AG04449 (cell line): ENCODE results near the gene GMDS.

Source experiments
- CTCF ChIA-PET: fragments of 350-600 bp; formaldehyde crosslinking; extraction: SDS; loops from one replicate; lab custom pipeline; 2021; ENCODE audit warnings: antibody characterized with exemption; lab: Yijun Ruan, JAX
- POLR2A ChIA-PET: fragments of 400-600, 350-600 bp; formaldehyde crosslinking; extraction: SDS; loops from one replicate; lab custom pipeline; 2020; ENCODE audit warnings: antibody characterized with exemption, inconsistent platforms; lab: Yijun Ruan, JAX
- DNase-seq: peaks from one replicate; pipeline ENCODE4 v3.0.0-alpha.2; 2010; ENCODE audit warnings: low read depth, low spot score
- H3K4me3 ChIP-seq: 2 replicates; pipeline ENCODE4 v1.5.1; 2011; ENCODE audit warnings: low read depth, mild to moderate bottlenecking, control low read depth, low read length
- TF ChIP-seq, protein P1 (sequence below): IDR thresholded peaks from one replicate; pipeline ENCODE4 v1.5.1; 2011; ENCODE audit warnings: mild to moderate bottlenecking, moderate library complexity, low read length, control low read depth, inconsistent platforms; ENCODE audit not compliant: insufficient read depth; ENCODE audit errors: missing control alignments

The GMDS gene

GRCh38 chr6:1766654-1767053 lies 478.8 kb downstream of the GMDS start:
- ChIA-PET POLR2A (no interaction called here), CTCF (interaction anchor here (1.1 to 1.3 kb wide), 2 partner anchors 155 to 337 kb away, joined by 3 to 4 read pairs; no protein-coding TSS in a partner anchor)

GRCh38 chr6:1765160-1765903 lies 480.1 kb downstream of the GMDS start:
- DNase-seq: no peak
- ChIA-PET CTCF (no interaction called here), POLR2A (interaction anchor here (0.6 kb wide), 1 partner anchor 13 kb away, joined by 3 read pairs; no protein-coding TSS in a partner anchor)
- TF ChIP-seq, protein P1, sequence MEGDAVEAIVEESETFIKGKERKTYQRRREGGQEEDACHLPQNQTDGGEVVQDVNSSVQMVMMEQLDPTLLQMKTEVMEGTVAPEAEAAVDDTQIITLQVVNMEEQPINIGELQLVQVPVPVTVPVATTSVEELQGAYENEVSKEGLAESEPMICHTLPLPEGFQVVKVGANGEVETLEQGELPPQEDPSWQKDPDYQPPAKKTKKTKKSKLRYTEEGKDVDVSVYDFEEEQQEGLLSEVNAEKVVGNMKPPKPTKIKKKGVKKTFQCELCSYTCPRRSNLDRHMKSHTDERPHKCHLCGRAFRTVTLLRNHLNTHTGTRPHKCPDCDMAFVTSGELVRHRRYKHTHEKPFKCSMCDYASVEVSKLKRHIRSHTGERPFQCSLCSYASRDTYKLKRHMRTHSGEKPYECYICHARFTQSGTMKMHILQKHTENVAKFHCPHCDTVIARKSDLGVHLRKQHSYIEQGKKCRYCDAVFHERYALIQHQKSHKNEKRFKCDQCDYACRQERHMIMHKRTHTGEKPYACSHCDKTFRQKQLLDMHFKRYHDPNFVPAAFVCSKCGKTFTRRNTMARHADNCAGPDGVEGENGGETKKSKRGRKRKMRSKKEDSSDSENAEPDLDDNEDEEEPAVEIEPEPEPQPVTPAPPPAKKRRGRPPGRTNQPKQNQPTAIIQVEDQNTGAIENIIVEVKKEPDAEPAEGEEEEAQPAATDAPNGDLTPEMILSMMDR: no peak
- no peak overlapping the region for H3K4me3 ChIP-seq

More at GRCh38 chr6:1766654-1767053, 478.8 kb downstream of the GMDS start:
- no peak overlapping the region for H3K4me3 ChIP-seq
- TF ChIP-seq, protein P1: no peak
- DNase-seq: no peak

- no peak overlapping the region for H3K4me3 ChIP-seq
- no peak for DNase-seq
- ChIA-PET CTCF (no interaction called here), POLR2A (no interaction called here)
- TF ChIP-seq, protein P1: no peak
Measured at GRCh38 chr6:1764397-1764987, 480.9 kb downstream of the GMDS start.

GRCh38 chr6:1763404-1763803 lies 482.0 kb downstream of the GMDS start:
- no peak for DNase-seq
- H3K4me3 ChIP-seq: no peak overlapping the region
- ChIA-PET CTCF (no interaction called here), POLR2A (no interaction called here)
- TF ChIP-seq, protein P1: no peak

DNA sequence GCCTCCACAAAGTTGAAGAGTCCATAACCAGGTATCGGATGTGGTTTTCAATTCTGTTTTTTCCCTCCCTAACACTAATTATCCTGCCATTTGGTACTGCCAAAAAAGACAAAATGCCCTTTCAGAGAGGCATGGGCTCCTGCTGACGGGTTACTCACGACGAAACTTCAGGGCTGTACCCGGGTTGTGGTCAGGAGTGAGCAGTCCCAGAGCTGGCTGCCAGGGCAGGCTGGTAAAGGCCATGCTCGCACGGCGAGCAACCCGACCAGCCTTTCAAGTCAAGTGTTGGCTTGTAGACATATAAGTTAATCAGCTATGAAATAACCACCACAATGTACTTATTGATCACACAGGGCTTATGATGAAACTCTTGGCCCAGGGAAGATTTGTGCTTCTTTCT lies 483.2 kb downstream of the GMDS start:
- CTCF ChIA-PET: no interaction called here

DNA sequence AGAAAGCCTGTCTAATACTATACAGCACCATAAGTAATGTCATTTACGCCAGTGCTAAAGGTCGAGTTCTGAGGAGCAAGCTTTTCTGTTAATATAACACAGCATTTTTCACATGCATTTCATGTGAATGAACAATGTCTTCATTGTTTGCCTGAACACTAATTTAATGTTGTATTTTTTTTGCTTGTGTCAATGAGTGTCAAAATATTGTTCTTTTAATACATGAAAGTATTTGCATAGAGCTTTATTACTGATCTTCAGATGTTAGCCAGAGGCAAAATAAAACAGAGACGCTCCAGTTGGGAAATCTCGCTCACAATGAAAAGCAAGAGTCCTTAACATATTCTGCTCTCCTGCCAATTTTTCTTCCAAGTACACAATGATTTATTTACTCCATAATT lies 483.9 kb downstream of the GMDS start:
- ChIA-PET CTCF (interaction anchor here (0.9 kb wide), 1 partner anchor 8 kb away, joined by 3 read pairs; no protein-coding TSS in a partner anchor), POLR2A (no interaction called here)
- no peak for DNase-seq
- no peak overlapping the region for H3K4me3 ChIP-seq
- TF ChIP-seq, protein P1: no peak

More for the DNA sequence above, 483.2 kb downstream of the GMDS start:
- no peak overlapping the region for H3K4me3 ChIP-seq
- no peak for DNase-seq
- POLR2A ChIA-PET: no interaction called here
- TF ChIP-seq, protein P1: no peak
